Chondrocyte (in vitro differentiated cells): ENCODE measurements around the gene CD300LG. TPM values are rescaled to one million over a fixed set of nuclear protein-coding genes. Genes with fewer than 3 reads are reported as not detected.

ENCODE experiments used
- DNase-seq: peaks from one replicate; pipeline ENCODE4 v3.0.0; 2021; ENCODE audit warnings: mixed read lengths, low spot score
- H3K27ac Mint-ChIP-seq: one replicate; pipeline ENCODE4 v1.8.0; 2021; ENCODE audit warnings: mild to moderate bottlenecking, moderate library complexity, mixed read lengths; ENCODE audit not compliant: unreplicated experiment
- H3K27me3 Mint-ChIP-seq: 2 replicates; pipeline ENCODE4 v1.8.0; 2021; ENCODE audit warnings: low read depth, mixed read lengths
- H3K36me3 Mint-ChIP-seq: 2 replicates; pipeline ENCODE4 v1.8.0; 2021; ENCODE audit warnings: low read depth, mixed read lengths
- H3K4me1 Mint-ChIP-seq: 2 replicates; pipeline ENCODE4 v1.8.0; 2021; ENCODE audit warnings: low read depth, mild to moderate bottlenecking, mixed read lengths
- H3K4me3 Mint-ChIP-seq: one replicate; pipeline ENCODE4 v1.8.0; 2021; ENCODE audit warnings: mild to moderate bottlenecking, moderate library complexity, mixed read lengths; ENCODE audit not compliant: unreplicated experiment
- H3K9me3 Mint-ChIP-seq: 2 replicates; pipeline ENCODE4 v1.8.0; 2021; ENCODE audit warnings: low read depth, mixed read lengths
- total RNA-seq: library from RNA; stranded (reverse); gene quantifications from 3 replicates; pipeline ENCODE4 v1.2.1, GENCODE V29; 2021
- TF ChIP-seq, protein P1 (sequence below): fragments of 200-600 bp; sonication (generic); IDR thresholded peaks from 2 replicates; pipeline ENCODE4 v1.5.0; 2021; ENCODE audit warnings: antibody characterized with exemption, mild to moderate bottlenecking, moderate library complexity

CD300LG gene
- total RNA-seq, 1 donor from 2014 or later = not detected

DNA sequence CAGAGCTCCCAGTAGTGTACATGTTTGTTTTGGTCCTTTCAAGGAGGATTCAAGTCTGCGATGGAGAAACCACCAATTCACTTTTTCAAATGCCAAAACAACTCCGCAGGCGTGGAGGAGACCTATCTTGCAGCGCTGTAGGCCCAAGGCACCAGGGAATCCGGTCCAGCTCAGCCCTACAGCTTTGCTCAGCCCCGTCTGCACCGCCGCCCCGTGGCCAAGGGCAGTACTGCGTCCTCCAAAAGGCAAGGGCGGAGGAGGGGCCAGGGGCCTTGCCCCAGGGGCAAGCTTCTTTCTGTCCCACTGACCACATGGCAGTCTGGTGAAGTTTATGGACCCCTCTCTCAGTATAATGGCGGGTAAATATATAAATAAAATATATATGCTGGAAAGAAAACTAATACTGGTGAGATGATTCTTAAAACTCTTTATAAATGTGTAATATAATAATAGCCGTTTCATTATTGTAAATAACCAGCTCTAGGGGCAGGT lies 709 bp upstream of the CD300LG start:
- Mint-ChIP-seq H3K4me3 (no peak overlapping the region), H3K27ac (peak overlapping the region; percentile 59), H3K4me1 (peaks cover 23% of the 10 kb centered on the region), H3K9me3 (no peaks in the 10 kb centered on the region), H3K36me3 (no peaks in the 10 kb centered on the region), H3K27me3 (no peaks in the 10 kb centered on the region)
- TF ChIP-seq, protein P1, sequence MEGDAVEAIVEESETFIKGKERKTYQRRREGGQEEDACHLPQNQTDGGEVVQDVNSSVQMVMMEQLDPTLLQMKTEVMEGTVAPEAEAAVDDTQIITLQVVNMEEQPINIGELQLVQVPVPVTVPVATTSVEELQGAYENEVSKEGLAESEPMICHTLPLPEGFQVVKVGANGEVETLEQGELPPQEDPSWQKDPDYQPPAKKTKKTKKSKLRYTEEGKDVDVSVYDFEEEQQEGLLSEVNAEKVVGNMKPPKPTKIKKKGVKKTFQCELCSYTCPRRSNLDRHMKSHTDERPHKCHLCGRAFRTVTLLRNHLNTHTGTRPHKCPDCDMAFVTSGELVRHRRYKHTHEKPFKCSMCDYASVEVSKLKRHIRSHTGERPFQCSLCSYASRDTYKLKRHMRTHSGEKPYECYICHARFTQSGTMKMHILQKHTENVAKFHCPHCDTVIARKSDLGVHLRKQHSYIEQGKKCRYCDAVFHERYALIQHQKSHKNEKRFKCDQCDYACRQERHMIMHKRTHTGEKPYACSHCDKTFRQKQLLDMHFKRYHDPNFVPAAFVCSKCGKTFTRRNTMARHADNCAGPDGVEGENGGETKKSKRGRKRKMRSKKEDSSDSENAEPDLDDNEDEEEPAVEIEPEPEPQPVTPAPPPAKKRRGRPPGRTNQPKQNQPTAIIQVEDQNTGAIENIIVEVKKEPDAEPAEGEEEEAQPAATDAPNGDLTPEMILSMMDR = peak; percentile 96
- DNase-seq = no peak

DNA sequence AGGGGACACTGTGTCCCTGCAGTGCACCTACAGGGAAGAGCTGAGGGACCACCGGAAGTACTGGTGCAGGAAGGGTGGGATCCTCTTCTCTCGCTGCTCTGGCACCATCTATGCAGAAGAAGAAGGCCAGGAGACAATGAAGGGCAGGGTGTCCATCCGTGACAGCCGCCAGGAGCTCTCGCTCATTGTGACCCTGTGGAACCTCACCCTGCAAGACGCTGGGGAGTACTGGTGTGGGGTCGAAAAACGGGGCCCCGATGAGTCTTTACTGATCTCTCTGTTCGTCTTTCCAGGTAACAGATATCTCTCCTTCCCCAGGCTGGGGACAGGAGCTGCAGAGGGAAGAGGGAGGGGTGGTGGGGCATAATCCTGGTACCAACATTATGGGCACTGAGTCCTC lies 1.6 kb downstream of the CD300LG start:
- TF ChIP-seq, protein P1 = no peak
- peaks cover 6% of the 10 kb centered on the region for H3K27me3 Mint-ChIP-seq
- H3K36me3 Mint-ChIP-seq = no peaks in the 10 kb centered on the region
- no peak overlapping the region for H3K27ac Mint-ChIP-seq
- H3K4me1 Mint-ChIP-seq = peaks cover 8% of the 10 kb centered on the region
- H3K9me3 Mint-ChIP-seq = no peaks in the 10 kb centered on the region
- DNase-seq = no peak
- H3K4me3 Mint-ChIP-seq = no peak overlapping the region

DNA sequence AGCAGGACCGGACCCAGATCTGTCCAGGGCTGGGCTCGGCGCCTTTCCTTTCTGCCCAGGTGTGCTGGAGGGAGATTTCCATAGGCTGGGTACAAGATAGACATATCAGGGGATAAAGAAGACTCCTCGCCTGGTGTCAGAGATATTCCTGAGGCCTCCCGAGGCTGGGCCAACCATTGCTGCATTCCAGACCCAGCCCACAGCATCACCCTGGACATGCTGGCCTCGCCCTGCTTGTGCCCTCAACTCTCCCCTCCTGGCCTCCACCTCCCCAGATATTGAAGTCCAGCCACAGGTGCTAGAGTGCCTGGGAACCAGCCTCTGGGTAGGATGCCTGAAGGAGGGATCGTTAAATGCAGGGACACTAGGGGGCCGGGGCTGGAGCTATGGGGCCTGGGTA lies 2.1 kb downstream of the CD300LG start:
- Mint-ChIP-seq H3K27me3 (peaks cover 6% of the 10 kb centered on the region), H3K4me3 (no peak overlapping the region), H3K9me3 (no peaks in the 10 kb centered on the region), H3K36me3 (no peaks in the 10 kb centered on the region), H3K4me1 (peaks cover 8% of the 10 kb centered on the region), H3K27ac (no peak overlapping the region)
- TF ChIP-seq, protein P1 = no peak
- DNase-seq = no peak

DNA sequence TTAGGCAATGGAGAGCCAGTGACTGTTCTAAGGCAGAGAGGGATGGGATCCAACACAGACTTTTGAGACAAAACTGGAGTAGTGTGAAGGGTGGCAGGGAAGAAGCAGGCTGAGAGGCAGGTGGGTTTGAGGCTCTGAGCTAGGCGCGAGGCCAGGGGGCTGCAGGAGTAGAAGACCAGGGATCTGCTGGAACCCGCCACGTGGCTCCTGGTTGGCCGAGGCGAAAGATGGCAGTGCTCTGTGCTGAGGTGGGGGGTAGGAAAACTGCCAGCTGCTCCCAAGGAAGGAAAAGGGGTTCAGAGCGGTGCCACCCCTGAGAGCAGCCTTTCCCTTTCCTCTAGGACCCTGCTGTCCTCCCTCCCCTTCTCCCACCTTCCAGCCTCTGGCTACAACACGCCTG lies 5.6 kb downstream of the CD300LG start:
- H3K36me3 Mint-ChIP-seq = no peaks in the 10 kb centered on the region
- H3K27me3 Mint-ChIP-seq = peaks cover 16% of the 10 kb centered on the region
- DNase-seq = no peak
- no peak overlapping the region for H3K4me3 Mint-ChIP-seq
- no peaks in the 10 kb centered on the region for H3K4me1 Mint-ChIP-seq
- TF ChIP-seq, protein P1 = no peak
- no peaks in the 10 kb centered on the region for H3K9me3 Mint-ChIP-seq
- no peak overlapping the region for H3K27ac Mint-ChIP-seq

DNA sequence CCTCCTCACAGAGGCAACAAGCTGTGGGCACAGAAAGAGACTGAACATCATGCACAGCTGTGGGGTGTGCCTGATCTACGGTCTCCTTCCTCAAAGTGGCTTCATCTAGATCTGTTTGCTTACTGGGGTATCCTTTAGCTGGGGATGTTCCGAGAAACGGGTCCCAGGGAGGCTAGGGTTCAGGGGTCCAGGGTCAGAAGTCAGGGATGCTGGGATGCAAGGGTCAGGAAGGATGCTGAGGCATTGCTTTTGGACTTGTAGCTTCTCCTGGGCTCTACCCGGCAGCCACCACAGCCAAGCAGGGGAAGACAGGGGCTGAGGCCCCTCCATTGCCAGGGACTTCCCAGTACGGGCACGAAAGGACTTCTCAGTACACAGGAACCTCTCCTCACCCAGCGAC lies 6.6 kb downstream of the CD300LG start:
- Mint-ChIP-seq H3K27ac (no peak overlapping the region), H3K36me3 (no peaks in the 10 kb centered on the region), H3K4me1 (no peaks in the 10 kb centered on the region), H3K9me3 (no peaks in the 10 kb centered on the region), H3K4me3 (no peak overlapping the region), H3K27me3 (peaks cover 16% of the 10 kb centered on the region)
- DNase-seq = no peak
- TF ChIP-seq, protein P1 = no peak
